GM18951 (cell line): ENCODE results near the gene ARHGDIG.

Experiments used
- POLR2A ChIP-seq: IDR thresholded peaks from 4 replicates; pipeline ENCODE4 v1.6.1; 2011; ENCODE audit warnings: mild to moderate bottlenecking; ENCODE audit not compliant: insufficient read length, insufficient read depth; ENCODE audit errors: extremely low read depth
- in situ Hi-C: fragments of 300-500 bp; cut with MboI; formaldehyde crosslinking; loops from one replicate; pipeline ENCODE4 v1.12.0; 2022; ENCODE audit warnings: low sequenced_read_pairs, mixed read lengths, inconsistent platforms; ENCODE audit not compliant: unreplicated experiment

Gene ARHGDIG

DNA sequence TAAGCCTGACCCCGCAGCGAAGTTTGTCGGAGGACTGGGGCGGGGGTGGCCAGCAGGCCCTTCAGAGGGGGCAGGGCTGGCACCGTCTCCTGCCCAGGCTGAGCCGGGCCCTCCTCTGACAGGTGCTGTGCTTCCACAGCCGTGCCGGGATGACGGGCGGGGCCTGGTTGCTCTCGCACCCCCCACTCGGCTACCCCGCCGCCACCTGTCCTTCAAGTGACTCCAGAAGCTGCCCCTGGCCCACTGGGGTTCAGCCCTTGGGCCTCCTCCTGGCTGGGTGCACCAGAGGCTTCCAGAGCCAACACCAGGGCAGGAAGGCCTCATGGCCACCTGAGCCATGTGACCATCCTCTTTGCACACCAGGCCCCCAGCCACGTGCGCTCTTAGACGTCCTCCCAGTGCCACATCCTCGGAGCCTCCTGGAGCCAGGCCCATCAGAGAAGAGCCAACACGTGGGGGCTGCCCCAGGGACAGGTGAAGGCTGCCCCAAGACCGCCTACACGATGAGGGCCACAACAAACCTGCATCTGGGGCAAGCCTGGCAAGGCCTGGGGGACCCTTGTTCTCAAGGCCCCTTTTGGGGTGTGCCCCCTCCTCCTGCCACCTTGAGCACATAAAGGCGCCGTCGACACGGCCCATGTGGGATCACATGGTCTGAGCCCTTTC is 9.8 kb downstream of the ARHGDIG start:
- TF ChIP-seq POLR2A = no peak
- in situ Hi-C loops = no loop called here

DNA sequence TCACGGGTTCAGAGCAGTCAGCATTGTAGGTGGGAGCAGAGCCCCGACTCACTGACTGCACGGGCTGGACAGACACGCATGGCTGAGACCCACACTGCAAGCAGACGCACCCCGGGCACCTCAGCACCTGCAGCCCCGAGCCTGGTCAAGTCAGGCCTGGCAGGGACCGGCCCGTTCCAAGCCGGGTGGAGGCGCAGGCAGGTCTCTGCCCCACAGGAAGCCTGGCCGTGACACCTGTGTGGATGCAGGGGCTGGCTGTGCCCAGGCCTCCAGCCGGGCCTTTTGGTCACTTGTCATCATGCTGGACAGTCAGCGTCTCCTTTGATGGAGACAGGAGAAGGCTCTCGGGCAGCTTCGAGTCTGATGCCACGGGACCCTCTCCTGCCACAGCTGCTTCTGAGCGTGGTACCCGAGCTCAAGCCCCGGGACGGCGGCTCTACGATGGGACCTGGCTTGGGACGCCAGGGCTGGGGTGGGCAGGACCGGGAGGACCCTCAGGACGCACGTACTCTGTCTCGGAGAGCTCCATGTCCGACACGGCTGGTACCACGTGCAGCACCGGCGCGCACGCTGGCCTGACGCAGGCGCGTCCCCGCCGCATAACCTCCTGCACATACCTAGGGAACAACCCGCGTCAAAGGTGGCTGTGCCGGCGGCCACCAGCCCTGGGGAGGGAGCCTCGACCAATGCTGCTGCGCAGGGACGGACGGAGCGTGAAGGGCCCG is 10.5 kb downstream of the ARHGDIG start:
- in situ Hi-C loops = no loop called here
- no peak for TF ChIP-seq POLR2A

DNA sequence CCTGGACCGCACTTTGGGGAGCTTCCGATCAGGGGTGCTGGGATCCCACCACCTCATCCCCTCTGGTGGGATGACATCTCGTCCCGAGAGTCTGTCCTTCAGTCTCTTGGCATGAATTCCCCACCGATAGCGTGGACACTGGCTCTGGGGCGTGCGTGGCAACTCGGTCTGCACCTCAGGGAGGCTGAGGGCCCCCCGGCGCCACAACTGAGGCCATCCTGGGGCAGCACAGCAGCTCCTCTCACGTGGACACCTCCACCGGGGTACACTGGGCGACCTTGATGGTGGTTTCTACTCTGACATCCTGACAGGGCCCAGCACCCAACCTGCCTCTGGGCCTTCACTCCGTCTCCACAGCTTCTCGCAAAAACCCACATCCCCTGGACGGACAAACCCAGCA is 11.1 kb downstream of the ARHGDIG start:
- no peak for TF ChIP-seq POLR2A
- in situ Hi-C loops = no loop called here

DNA sequence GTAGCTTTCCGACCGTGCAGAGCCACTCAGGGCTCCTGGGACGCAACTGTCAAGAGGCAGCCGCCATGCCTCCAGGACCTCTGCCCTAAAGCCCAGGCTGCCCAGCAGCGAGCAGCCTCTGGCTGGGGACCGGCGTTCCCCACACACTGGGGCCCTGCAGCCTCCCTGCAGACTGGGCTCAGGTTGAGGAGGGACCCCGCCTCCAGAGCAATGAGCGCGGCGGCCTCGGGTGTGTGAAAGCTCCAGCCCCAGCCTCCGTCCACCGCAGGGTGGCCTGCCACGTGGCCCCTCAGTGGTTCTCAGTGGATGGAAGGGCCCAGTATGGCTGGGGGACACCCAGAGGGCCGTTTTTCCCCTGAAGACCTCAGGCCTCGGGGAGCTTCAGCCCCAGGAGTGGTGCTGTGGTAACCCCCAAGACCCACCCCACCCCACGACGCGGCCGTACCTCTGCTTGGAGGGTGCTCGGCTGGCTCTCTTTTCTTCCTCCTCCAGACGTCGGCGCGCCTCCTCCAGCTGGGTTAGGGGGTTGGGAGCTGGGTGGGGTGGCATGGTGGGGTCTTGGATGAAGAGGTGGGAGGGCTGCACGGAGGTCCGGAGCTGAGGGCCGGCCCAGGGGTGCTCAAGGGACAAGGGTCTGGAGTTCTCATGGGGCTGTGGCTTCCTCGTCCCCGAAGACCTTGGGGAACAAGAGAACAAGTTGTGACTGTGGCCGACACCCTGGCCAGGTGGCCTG is 12.8 kb downstream of the ARHGDIG start:
- in situ Hi-C loops = no loop called here
- TF ChIP-seq POLR2A = no peak

DNA sequence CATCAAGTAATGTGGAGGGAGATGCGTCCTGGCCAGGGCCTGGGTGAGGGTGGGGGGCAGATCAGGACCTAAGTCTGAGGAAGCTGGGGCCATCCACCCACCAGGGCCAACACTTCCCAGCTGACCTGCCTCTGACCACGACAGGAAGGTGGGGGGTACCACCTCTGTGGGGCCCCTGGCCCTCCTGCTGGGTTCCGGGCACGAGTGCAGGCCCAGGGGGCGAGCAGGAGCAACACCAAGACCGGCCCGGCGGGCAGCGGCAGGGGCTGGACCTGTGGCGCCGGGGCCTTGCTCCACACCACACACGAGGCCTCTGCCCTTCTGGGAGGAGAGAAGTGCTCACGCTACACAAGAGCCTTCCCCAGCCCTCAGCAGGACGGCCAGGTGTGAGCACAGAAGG is 15.9 kb downstream of the ARHGDIG start:
- in situ Hi-C loops = no loop called here
- no peak for TF ChIP-seq POLR2A

DNA sequence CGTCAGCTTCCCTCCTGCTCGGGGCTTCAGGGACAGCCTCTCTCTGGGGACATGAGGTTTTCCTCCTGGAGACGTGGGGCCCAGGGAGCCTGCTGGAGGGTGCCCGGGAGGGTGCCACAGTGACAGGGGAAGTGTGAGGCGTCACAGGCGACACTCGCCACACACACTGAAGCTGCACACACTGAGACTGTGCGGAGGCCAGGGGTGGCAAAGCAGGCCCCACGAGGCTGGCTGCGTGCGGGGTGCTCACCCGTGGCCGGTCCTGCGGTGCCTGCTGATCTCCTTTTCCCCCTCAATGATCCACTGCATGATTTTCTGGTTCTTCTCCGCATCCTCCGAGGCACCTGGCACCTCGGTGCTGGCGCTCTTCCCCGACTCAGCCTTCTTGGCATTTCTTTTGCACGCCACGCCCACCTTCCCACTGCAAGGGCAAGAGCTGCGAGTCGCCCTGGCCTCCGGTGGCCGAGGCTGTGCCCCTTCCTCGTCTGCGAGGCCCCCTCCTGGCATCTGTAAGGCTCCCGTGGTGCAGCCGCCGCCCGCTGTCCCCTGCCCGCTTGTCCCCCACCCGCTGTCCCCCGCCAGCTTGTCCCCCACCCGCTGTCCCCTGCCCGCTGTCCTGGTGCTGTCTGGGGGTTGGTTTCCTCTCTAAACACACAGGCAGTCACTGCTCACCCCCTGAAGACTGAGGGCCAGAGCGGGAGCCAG is 16.6 kb downstream of the ARHGDIG start:
- TF ChIP-seq POLR2A = no peak
- in situ Hi-C loops = no loop called here

DNA sequence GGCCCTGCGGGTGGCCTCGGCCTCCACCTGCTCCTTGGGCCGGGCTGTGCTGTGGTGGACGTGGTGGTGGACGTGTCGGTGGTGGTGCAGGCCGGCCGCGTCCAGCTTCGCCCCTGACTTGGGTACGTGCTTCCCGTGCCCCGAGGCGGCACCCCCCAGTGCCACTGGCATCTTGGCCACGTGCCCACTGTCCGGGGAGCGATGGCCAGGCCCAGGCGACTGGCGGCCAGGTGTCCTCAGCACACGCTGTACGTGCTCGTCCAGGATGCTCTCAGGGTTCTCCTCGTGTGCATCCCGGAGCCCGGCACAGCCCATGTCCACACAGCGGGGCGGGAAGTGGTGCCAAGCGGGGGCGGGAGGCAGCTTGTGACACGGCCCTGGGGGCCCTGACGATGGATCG is 17.4 kb downstream of the ARHGDIG start:
- TF ChIP-seq POLR2A = no peak
- in situ Hi-C loops = no loop called here

DNA sequence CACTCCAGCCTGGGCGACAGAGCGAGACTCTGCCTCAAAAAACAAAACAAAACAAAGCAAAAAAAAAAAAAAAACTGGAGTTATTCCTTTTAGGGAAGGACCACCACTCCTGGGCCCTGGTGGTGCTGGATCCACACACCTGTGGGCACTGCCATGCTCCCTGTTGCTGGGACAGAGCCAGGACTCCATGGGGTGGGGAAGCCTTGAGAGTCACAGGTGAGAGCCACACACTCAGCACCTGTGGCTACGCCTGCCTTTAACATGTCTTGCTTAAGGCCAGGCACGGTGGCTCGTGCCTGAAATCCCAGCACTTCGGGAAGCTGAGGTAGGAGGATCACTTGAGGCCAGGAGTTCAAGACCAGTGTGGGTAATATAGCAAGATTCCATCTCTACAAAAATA is 20.8 kb downstream of the ARHGDIG start:
- in situ Hi-C loops = no loop called here
- no peak for TF ChIP-seq POLR2A

DNA sequence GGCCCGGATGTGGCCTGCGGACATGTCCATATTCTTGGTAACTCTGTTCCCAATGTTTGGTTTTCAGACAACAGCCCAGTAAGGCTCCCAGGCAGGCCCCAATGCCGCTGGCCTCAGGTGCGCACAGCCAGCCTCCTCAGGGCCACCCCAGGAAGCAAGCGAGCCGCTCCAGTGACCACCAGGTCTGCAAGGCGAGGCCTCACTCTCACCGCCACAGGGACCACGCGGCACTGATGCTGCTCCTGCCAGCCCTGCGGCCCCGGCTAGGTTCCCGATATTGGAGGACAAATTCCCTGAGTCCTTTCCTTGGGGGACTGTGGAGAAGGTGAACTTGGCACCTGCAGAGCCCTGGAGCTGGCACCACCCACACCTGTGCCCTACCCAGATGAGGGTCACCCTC is 21.6 kb downstream of the ARHGDIG start:
- TF ChIP-seq POLR2A = no peak
- in situ Hi-C loops = no loop called here

DNA sequence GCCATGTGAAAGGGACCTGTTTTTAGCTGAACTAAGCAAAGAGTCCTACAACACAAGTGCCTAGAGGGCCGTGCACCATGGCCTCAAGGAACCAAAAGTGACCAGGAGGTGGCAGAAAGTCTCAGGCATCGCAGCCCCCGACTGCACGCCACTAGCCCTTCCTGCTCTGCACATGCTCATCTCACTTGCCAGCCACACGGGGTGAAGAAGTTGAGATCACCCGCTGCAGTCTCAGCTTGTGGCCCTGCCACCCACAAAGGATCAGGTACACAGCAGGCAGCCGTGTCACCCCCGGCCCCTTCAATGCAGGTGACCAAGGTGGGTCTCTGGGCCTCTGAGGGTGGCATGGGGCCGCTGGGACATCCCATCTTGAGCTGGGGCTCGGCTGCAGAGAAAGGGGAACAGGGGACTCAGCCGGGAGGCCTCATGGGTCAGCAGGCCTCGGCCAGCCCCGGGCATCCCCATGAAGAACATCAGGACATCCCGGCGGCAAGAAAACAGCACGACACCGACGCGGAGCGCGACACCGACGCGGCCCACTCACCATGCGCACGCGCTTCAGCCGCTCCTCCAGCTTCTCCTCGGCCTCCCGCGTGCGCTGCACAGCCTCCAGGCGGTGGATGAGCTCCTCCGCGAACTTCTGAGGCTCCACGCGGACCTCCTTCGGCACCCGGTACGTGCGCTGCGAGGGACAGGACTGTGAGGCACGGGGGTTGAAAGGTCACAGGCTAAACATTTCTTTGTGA is 23.5 kb downstream of the ARHGDIG start:
- in situ Hi-C loops = no loop called here
- TF ChIP-seq POLR2A = no peak

DNA sequence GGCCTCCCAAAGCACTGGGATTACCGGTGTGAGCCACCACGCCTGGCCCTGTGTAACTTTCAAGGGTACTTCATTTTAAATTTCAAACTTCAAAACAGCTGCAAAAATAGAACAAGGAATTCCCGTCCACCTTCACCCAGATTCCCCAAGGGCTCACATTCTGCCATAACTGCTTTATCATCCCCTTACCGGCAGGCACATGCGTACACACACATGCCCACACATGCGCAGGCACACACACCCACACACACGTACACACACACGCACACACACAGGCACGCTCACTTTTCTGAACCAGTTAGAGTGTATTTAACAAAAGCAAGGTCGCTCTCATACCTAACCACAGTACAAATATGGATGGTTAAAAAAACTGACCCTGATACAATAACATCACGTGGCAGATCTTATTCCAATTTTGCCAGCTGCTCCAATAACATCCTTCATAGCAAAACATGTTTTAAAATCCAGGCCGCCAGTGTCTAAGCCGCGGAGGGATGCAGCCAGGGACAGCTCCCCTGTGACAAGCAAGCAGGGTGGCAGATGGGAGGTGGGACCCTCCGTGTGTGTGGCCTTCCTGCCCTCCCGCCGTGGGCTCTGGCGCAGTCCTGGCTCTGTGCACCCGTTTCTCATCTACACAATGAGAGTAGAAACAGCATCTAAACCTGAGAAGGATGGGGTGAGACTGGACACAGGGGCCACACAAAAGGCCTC is 25.7 kb downstream of the ARHGDIG start:
- no peak for TF ChIP-seq POLR2A
- in situ Hi-C loops = no loop called here

DNA sequence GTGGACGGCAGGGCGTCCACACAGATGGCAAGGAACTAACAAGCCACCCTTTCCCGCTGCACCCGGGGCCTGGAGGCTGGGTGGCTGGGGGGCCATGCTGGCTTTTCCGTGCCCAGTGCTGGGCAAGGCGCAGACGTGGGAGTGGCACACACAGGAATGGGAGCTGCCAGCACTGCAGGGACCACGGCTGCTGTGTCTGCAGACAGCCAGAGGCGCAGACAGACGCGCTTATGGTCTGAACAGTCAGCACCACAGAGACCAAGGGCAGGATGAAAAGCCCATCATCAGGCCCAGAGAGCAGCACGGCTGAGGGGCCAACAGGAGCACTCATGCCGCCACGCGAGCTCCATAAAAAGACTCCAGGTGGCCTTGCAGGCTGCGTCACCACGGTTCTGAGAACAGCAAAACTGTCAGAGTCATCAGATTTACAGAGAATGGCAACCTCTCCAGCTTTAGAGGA is 26.6 kb downstream of the ARHGDIG start:
- no peak for TF ChIP-seq POLR2A
- in situ Hi-C loops = no loop called here
